8988T (cell line): ENCODE results near the gene ZNF385B.

Experiments
- DNase-seq: peaks from one replicate; pipeline ENCODE4 v3.0.0; 2011

ZNF385B gene

DNA sequence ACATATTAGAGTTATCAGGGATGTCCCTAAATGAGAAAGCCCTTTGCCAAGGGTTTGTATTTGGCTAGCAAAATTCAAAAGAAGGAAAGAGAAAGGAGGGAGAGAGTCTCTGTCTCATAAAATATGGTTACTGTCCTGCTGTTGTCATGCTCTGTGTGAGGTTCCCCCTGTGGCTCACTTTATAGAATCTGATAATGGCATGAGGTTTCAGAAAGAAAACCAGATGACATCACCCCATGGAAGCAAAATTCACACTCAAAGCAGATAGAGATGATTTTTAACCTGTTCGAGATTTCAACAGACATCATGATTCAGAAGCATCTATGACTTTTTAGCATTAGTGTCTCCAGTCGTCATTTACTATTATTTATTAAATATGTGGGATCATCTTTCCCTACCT lies 431.8 kb downstream of the ZNF385B start:
- no peak for DNase-seq

GRCh38 chr2:179429060-179429471 lies 432.3 kb downstream of the ZNF385B start:
- no peak for DNase-seq

GRCh38 chr2:179428649-179429048 lies 432.8 kb downstream of the ZNF385B start:
- no peak for DNase-seq

DNA sequence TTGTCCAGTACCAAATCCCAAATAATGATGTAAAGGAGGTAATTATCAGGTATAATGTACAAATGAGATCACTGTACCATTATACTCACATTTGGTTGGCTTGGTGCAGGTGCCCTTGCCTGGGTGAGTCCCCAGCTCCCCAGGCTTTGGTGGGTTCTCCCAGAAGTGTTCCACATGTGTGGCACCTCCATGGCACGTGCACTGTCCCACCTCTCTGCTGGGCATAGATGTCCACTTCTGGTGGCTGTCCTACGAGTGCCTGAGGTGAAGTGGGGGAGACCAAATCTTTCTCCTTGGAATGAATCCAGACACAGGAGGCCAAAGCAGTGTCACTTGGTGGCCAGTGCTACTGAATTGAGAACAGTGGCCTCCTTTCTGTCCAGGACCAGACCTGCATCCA lies 434.3 kb downstream of the ZNF385B start:
- no peak for DNase-seq

- DNase-seq, result no peak
Measured at GRCh38 chr2:179424571-179424970, 436.8 kb downstream of the ZNF385B start.

- DNase-seq, result no peak
Measured at GRCh38 chr2:179422037-179422643, 439.3 kb downstream of the ZNF385B start.

DNA sequence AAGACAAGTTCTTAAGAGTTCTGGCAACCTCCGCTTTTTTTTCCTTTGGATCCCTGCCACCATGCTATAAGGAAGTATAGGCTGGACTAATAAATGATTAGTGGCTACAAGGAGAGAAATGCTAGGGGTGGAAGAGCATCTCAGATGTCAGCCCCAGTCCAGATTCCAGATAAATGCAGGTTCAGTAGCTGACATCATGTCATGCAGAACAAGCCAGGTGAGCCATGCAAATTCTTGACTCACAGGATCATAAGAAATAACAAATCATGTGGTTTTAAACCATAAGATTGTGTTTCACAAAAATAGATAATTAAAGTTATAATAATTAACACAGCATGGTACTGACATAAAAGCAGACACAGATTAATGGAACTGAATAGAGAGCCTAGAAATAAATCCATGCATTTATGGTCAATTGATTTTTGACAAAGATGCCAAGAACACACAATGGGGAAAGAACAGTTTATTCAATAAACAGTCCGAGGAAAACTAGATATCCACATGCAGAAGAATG lies 443.9 kb downstream of the ZNF385B start:
- no peak for DNase-seq

GRCh38 chr2:179412112-179412511 lies 449.3 kb downstream of the ZNF385B start:
- no peak for DNase-seq

GRCh38 chr2:179410552-179411356 lies 450.7 kb downstream of the ZNF385B start:
- no peak for DNase-seq

- no peak for DNase-seq
Measured at GRCh38 chr2:179403624-179404023, 457.8 kb downstream of the ZNF385B start.

GRCh38 chr2:179393481-179393880 lies 467.9 kb downstream of the ZNF385B start:
- no peak for DNase-seq
